ENCODE results near the gene EIF2S1.
A peak's percentile ranks its signal among the peaks of the same experiment; 100 is the strongest.
"Not testable (repeated sequence)": the region's sequence is repeated elsewhere in the genome, so short reads cannot be mapped to it uniquely, and the experiment has no call there.

The EIF2S1 gene

GRCh38 chr14:67332468-67332867, 27.7 kb upstream of the EIF2S1 start:
- H3K4me3 ChIP-seq (ENCODE audit: low read depth, low read length): no peak overlapping the region
- in situ Hi-C loops (cut with HindIII; ENCODE audit: low sequenced_read_pairs): no loop called here
- no peak for DNase-seq (ENCODE audit: low read depth)
- TF ChIP-seq, protein P1, sequence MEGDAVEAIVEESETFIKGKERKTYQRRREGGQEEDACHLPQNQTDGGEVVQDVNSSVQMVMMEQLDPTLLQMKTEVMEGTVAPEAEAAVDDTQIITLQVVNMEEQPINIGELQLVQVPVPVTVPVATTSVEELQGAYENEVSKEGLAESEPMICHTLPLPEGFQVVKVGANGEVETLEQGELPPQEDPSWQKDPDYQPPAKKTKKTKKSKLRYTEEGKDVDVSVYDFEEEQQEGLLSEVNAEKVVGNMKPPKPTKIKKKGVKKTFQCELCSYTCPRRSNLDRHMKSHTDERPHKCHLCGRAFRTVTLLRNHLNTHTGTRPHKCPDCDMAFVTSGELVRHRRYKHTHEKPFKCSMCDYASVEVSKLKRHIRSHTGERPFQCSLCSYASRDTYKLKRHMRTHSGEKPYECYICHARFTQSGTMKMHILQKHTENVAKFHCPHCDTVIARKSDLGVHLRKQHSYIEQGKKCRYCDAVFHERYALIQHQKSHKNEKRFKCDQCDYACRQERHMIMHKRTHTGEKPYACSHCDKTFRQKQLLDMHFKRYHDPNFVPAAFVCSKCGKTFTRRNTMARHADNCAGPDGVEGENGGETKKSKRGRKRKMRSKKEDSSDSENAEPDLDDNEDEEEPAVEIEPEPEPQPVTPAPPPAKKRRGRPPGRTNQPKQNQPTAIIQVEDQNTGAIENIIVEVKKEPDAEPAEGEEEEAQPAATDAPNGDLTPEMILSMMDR (IDR thresholded peaks at IDR 0.05; ENCODE audit: low read depth, low read length, missing control alignments): no peak

GRCh38 chr14:67335781-67336180, 24.3 kb upstream of the EIF2S1 start:
- in situ Hi-C loops (cut with HindIII; ENCODE audit: low sequenced_read_pairs): no loop called here
- TF ChIP-seq, protein P1 (IDR thresholded peaks at IDR 0.05; ENCODE audit: low read depth, low read length, missing control alignments): peak; percentile 42
- no peak for DNase-seq (ENCODE audit: low read depth)
- H3K4me3 ChIP-seq (ENCODE audit: low read depth, low read length): no peak overlapping the region

DNA sequence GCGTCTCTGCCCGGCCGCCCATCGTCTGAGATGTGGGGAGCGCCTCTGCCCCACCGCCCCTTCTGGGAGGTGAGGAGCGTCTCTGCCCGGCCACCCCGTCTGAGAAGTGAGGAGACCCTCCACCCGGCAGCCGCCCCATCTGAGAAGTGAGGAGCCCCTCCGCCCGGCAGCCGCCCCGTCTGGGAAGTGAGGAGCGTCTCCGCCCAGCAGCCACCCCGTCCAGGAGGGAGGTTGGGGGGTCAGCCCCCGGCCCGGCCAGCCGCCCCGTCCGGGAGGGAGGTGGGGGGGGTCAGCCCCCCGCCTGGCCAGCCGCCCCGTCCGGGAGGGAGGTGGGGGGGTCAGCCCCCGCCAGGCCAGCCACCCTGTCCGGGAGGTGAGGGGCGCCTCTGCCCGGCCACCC, 18.9 kb upstream of the EIF2S1 start:
- DNase-seq (ENCODE audit: low read depth); H3K4me3 ChIP-seq (ENCODE audit: low read depth, low read length); in situ Hi-C loops (cut with HindIII; ENCODE audit: low sequenced_read_pairs): not testable (repeated sequence)

- DNase-seq (ENCODE audit: low read depth): no peak
- no peak overlapping the region for H3K4me3 ChIP-seq (ENCODE audit: low read depth, low read length)
- TF ChIP-seq, protein P1 (IDR thresholded peaks at IDR 0.05; ENCODE audit: low read depth, low read length, missing control alignments): no peak
Observed at GRCh38 chr14:67343601-67344230, 16.4 kb upstream of the EIF2S1 start.

DNA sequence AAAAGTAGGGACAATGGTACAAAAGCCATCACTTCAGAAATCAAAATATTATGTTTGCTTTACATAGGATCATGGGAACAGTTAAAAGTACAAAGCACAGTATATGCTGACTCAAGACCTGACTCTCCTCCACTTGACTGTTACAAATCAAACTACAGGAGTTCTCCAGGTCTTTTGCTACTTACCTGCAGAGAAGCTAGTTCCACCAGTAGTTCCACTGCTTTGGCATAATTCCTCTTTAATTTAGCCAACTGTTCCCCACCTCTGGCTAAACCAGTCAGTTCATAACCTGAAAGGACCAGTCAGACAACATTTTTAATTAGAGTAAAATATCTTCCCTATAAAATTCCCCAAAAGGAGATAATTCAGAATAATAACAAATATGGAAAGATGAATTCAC, 14.5 kb upstream of the EIF2S1 start:
- no peak overlapping the region for H3K4me3 ChIP-seq (ENCODE audit: low read depth, low read length)
- TF ChIP-seq, protein P1 (IDR thresholded peaks at IDR 0.05; ENCODE audit: low read depth, low read length, missing control alignments): no peak
- in situ Hi-C loops (cut with HindIII; ENCODE audit: low sequenced_read_pairs): no loop called here
- no peak for DNase-seq (ENCODE audit: low read depth)

More at GRCh38 chr14:67343601-67344230, 16.4 kb upstream of the EIF2S1 start:
- in situ Hi-C loops (cut with HindIII; ENCODE audit: low sequenced_read_pairs): no loop called here

GRCh38 chr14:67352055-67352454, 8.1 kb upstream of the EIF2S1 start:
- in situ Hi-C loops (cut with HindIII; ENCODE audit: low sequenced_read_pairs): no loop called here
- TF ChIP-seq, protein P1 (IDR thresholded peaks at IDR 0.05; ENCODE audit: low read depth, low read length, missing control alignments): no peak
- no peak for DNase-seq (ENCODE audit: low read depth)
- no peak overlapping the region for H3K4me3 ChIP-seq (ENCODE audit: low read depth, low read length)

DNA sequence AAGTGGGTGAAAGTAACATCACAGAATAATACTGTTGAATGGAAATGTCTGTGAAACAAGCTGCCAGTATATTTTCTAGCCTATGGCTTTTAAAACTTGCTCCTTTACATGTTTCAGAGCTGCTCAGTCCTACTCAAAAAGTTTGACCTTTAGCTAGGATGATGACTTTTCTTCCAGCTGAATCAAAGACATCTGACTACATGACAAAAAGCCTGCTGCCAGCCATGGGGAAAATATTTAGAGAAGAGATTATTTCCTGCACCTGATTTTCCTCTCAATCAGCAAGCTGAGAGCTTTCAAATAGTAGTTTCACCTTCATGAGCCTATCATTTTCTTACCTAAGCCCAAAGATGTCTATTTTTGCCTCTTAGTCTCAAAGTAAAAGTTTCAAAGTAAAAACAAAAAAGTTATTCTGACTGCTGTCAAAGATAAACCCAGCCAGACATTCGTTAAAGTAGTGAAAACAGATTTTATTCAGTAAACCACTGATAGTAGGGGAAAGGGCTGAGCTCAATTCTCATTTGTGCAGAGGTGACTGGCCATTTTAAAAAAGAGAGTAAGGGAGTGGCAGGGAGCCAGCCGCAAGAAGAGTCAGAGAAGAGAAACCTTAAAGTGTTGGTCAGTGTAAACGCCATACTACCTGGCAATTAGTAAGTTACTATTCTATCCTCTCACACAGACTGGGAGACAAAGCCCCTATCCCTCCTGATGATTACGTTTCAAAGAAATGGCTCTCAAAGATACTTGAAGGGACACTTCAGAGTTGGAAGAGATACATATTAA, 2.8 kb upstream of the EIF2S1 start:
- DNase-seq (ENCODE audit: low read depth): no peak
- TF ChIP-seq, protein P1 (IDR thresholded peaks at IDR 0.05; ENCODE audit: low read depth, low read length, missing control alignments): no peak
- in situ Hi-C loops (cut with HindIII; ENCODE audit: low sequenced_read_pairs): no loop called here
- peak overlapping the region; percentile 65 for H3K4me3 ChIP-seq (ENCODE audit: low read depth, low read length)
